Hepatocyte (in vitro differentiated cells): ENCODE measurements around the gene ESPL1. TPM values are rescaled to one million over a fixed set of nuclear protein-coding genes. Genes with fewer than 3 reads are reported as not detected.
"Not testable (repeated sequence)": the region's sequence is repeated elsewhere in the genome, so short reads cannot be mapped to it uniquely, and the experiment has no call there.

Experiments
- DNase-seq: peaks from one replicate; pipeline ENCODE4 v3.0.0-alpha.2; 2016; ENCODE audit warnings: low spot score
- H2AFZ ChIP-seq: fragments of 200-600 bp; sonication (generic); 2 replicates; pipeline ENCODE4 v1.6.0; 2016; ENCODE audit warnings: antibody characterized with exemption, mild to moderate bottlenecking
- H3K27ac ChIP-seq: fragments of 200-600 bp; sonication (generic); 2 replicates; pipeline ENCODE4 v1.5.1; 2016; ENCODE audit warnings: mild to moderate bottlenecking
- H3K27me3 ChIP-seq: fragments of 200-600 bp; sonication (generic); 2 replicates; pipeline ENCODE4 v1.6.1; 2016
- H3K36me3 ChIP-seq: fragments of 200-600 bp; sonication (generic); replicated peaks from 2 replicates; pipeline ENCODE4 v1.5.1; 2016; ENCODE audit warnings: low read depth; ENCODE audit not compliant: insufficient read depth
- H3K4me1 ChIP-seq: fragments of 200-600 bp; sonication (generic); 2 replicates; pipeline ENCODE4 v1.5.1; 2016; ENCODE audit warnings: mild to moderate bottlenecking, moderate library complexity; ENCODE audit not compliant: insufficient read depth
- H3K4me2 ChIP-seq: fragments of 200-600 bp; sonication (generic); 2 replicates; pipeline ENCODE4 v1.6.0; 2016
- H3K4me3 ChIP-seq: fragments of 200-600 bp; sonication (generic); 2 replicates; pipeline ENCODE4 v1.5.1; 2016; ENCODE audit warnings: mild to moderate bottlenecking
- H3K79me2 ChIP-seq: fragments of 200-600 bp; sonication (generic); 2 replicates; pipeline ENCODE4 v1.6.0; 2017; ENCODE audit warnings: mild to moderate bottlenecking
- H3K9me2 ChIP-seq: fragments of 200-600 bp; sonication (generic); replicated peaks from 2 replicates; pipeline ENCODE4 v1.6.0; 2017; ENCODE audit warnings: mild to moderate bottlenecking; ENCODE audit not compliant: insufficient read depth
- H3K9me3 ChIP-seq: fragments of 200-600 bp; sonication (generic); 2 replicates; pipeline ENCODE4 v1.5.1; 2016; ENCODE audit warnings: low read depth, mild to moderate bottlenecking
- H4K20me1 ChIP-seq: fragments of 200-600 bp; sonication (generic); 2 replicates; pipeline ENCODE4 v1.6.0; 2016; ENCODE audit warnings: mild to moderate bottlenecking; ENCODE audit not compliant: insufficient read depth, poor library complexity, severe bottlenecking
- CTCF ChIP-seq: fragments of 200-600 bp; sonication (generic); IDR thresholded peaks from 2 replicates; pipeline ENCODE4 v1.5.1; 2016; ENCODE audit warnings: antibody characterized with exemption, mild to moderate bottlenecking; ENCODE audit not compliant: poor library complexity
- EZH2 ChIP-seq: fragments of 200-600 bp; sonication (generic); IDR thresholded peaks from 2 replicates; pipeline ENCODE4 v1.6.1; 2016; ENCODE audit warnings: antibody characterized with exemption, mild to moderate bottlenecking, borderline replicate concordance
- EZH2phosphoT487 ChIP-seq: fragments of 200-600 bp; sonication (generic); IDR thresholded peaks from one replicate; pipeline ENCODE4 v1.6.1; 2018; ENCODE audit warnings: antibody characterized with exemption, mild to moderate bottlenecking, low read depth, moderate library complexity; ENCODE audit not compliant: unreplicated experiment, severe bottlenecking
- WGBS: methylation state at CpG from one replicate; pipeline ENCODE4 v1.1.6; 2016; ENCODE audit warnings: low lambda C conversion rate; ENCODE audit errors: missing lambda C conversion rate; 5-methylcytosine and 5-hydroxymethylcytosine counted together
- polyA plus RNA-seq: library from polyadenylated mRNA; unstranded; fragments of >200 nt; fragmentation: Nextera tagmentation; extraction: Ambion mirVana; gene quantifications from 2 replicates; pipeline ENCODE4 v1.2.1, GENCODE V29; 2016
- total RNA-seq: library from RNA; depleted of rRNA; stranded (reverse); fragments of >200 nt; gene quantifications from 2 replicates; pipeline ENCODE4 v1.2.3, GENCODE V29; 2014

The ESPL1 gene
- total and polyA plus RNA-seq, 2 experiments from 2014 or later: 5.8 to 7.6 TPM

GRCh38 chr12:53330671-53331070 is 62.6 kb downstream of the ESPL1 start:
- 88% methylated on average over 5 of the region's 5 CpGs for WGBS
- no peak overlapping the region for H2AFZ ChIP-seq
- no peak overlapping the region for H3K4me3 ChIP-seq

GRCh38 chr12:53332339-53332738 is 64.2 kb downstream of the ESPL1 start:
- H3K27ac ChIP-seq, H3K9me3 ChIP-seq, H3K36me3 ChIP-seq, H3K79me2 ChIP-seq, H3K9me2 ChIP-seq, H3K4me2 ChIP-seq, H4K20me1 ChIP-seq, DNase-seq, H2AFZ ChIP-seq, H3K4me3 ChIP-seq, H3K27me3 ChIP-seq, H3K4me1 ChIP-seq: not testable (repeated sequence)

More at GRCh38 chr12:53330671-53331070, 62.6 kb downstream of the ESPL1 start:
- H3K79me2 ChIP-seq: no peaks in the 10 kb centered on the region
- H3K9me3 ChIP-seq: no peaks in the 10 kb centered on the region
- H4K20me1 ChIP-seq: no peaks in the 10 kb centered on the region
- H3K27me3 ChIP-seq: peaks cover 10% of the 10 kb centered on the region
- no peak for TF ChIP-seq EZH2phosphoT487
- TF ChIP-seq CTCF: no peak
- no peak for TF ChIP-seq EZH2
- H3K27ac ChIP-seq: no peak overlapping the region
- H3K36me3 ChIP-seq: no peaks in the 10 kb centered on the region
- peaks cover 2% of the 10 kb centered on the region for H3K4me1 ChIP-seq
- DNase-seq: no peak
- H3K9me2 ChIP-seq: no peaks in the 10 kb centered on the region
- H3K4me2 ChIP-seq: no peak overlapping the region

- no peak overlapping the region for H2AFZ ChIP-seq
- WGBS: 80% methylated on average over 8 of the region's 15 CpGs
- no peak for DNase-seq
- H4K20me1 ChIP-seq: no peaks in the 10 kb centered on the region
- TF ChIP-seq EZH2: no peak
- TF ChIP-seq CTCF: no peak
- no peak for TF ChIP-seq EZH2phosphoT487
- H3K27me3 ChIP-seq: no peaks in the 10 kb centered on the region
- no peaks in the 10 kb centered on the region for H3K36me3 ChIP-seq
- H3K79me2 ChIP-seq: no peaks in the 10 kb centered on the region
- H3K9me2 ChIP-seq: no peaks in the 10 kb centered on the region
- peaks cover under 1% of the 10 kb centered on the region for H3K4me1 ChIP-seq
- no peak overlapping the region for H3K4me2 ChIP-seq
- no peak overlapping the region for H3K4me3 ChIP-seq
- no peaks in the 10 kb centered on the region for H3K9me3 ChIP-seq
- H3K27ac ChIP-seq: no peak overlapping the region
These were observed 64.6 kb downstream of the ESPL1 start for GRCh38 chr12:53332744-53333143.

GRCh38 chr12:53333289-53333688 is 65.2 kb downstream of the ESPL1 start:
- Histone ChIP-seq H3K27ac (no peak overlapping the region), H3K4me3 (no peak overlapping the region), H4K20me1 (no peaks in the 10 kb centered on the region), H2AFZ (no peak overlapping the region), H3K4me1 (peaks cover 6% of the 10 kb centered on the region), H3K9me2 (no peaks in the 10 kb centered on the region), H3K79me2 (no peaks in the 10 kb centered on the region), H3K9me3 (no peaks in the 10 kb centered on the region), H3K27me3 (peaks cover 2% of the 10 kb centered on the region), H3K36me3 (no peaks in the 10 kb centered on the region), H3K4me2 (no peak overlapping the region)
- DNase-seq: no peak
- 85% methylated on average over 4 of the region's 4 CpGs for WGBS
- TF ChIP-seq EZH2: no peak
- no peak for TF ChIP-seq EZH2phosphoT487
- TF ChIP-seq CTCF: no peak
